Coronary artery (tissue), 2 donors: ENCODE data around the gene OTUB2.
A peak's percentile ranks its signal among the peaks of the same experiment; 100 is the strongest.

Experiments
- DNase-seq: peaks from one replicate; pipeline ENCODE4 v3.0.0-alpha.2; 2017; ENCODE audit warnings: low spot score
- H3K27ac ChIP-seq, 2 donors: fragments of 200-600 bp; sonication (generic); one replicate each; pipeline ENCODE4 v1.5.1; 2016 to 2019
- H3K4me3 ChIP-seq: fragments of 200-600 bp; sonication (generic); 2 replicates; pipeline ENCODE4 v1.5.1; 2016; ENCODE audit warnings: mild to moderate bottlenecking, moderate library complexity
- TF ChIP-seq, protein P1 (sequence below): fragments of 200-600 bp; sonication (generic); IDR thresholded peaks from one replicate; pipeline ENCODE4 v1.5.1; 2019; ENCODE audit warnings: antibody characterized with exemption

Gene OTUB2

DNA sequence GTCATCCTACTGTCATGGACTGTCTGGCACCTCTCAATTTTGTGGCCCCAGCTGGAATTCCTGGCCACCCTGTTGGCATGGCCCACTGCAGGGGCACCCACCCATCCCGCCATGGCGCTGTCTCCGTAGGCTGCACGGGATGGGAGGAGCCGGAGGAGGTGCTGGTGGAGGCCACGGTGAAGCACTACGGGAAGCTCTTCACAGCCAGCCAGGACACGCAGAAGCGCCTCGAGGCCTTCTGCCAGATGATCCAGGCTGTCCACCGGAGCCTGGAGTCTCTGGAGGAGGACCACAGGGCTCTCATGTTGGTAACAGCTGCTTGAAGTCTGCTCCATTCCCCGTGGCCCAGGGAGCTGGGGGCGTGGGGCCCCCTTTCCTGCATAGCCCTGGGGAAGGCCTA lies 25.1 kb upstream of the OTUB2 start:
- DNase-seq: no peak
- Histone ChIP-seq H3K4me3 (no peak overlapping the region), H3K27ac (no peak overlapping the region)
- TF ChIP-seq, protein P1, sequence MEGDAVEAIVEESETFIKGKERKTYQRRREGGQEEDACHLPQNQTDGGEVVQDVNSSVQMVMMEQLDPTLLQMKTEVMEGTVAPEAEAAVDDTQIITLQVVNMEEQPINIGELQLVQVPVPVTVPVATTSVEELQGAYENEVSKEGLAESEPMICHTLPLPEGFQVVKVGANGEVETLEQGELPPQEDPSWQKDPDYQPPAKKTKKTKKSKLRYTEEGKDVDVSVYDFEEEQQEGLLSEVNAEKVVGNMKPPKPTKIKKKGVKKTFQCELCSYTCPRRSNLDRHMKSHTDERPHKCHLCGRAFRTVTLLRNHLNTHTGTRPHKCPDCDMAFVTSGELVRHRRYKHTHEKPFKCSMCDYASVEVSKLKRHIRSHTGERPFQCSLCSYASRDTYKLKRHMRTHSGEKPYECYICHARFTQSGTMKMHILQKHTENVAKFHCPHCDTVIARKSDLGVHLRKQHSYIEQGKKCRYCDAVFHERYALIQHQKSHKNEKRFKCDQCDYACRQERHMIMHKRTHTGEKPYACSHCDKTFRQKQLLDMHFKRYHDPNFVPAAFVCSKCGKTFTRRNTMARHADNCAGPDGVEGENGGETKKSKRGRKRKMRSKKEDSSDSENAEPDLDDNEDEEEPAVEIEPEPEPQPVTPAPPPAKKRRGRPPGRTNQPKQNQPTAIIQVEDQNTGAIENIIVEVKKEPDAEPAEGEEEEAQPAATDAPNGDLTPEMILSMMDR: no peak

DNA sequence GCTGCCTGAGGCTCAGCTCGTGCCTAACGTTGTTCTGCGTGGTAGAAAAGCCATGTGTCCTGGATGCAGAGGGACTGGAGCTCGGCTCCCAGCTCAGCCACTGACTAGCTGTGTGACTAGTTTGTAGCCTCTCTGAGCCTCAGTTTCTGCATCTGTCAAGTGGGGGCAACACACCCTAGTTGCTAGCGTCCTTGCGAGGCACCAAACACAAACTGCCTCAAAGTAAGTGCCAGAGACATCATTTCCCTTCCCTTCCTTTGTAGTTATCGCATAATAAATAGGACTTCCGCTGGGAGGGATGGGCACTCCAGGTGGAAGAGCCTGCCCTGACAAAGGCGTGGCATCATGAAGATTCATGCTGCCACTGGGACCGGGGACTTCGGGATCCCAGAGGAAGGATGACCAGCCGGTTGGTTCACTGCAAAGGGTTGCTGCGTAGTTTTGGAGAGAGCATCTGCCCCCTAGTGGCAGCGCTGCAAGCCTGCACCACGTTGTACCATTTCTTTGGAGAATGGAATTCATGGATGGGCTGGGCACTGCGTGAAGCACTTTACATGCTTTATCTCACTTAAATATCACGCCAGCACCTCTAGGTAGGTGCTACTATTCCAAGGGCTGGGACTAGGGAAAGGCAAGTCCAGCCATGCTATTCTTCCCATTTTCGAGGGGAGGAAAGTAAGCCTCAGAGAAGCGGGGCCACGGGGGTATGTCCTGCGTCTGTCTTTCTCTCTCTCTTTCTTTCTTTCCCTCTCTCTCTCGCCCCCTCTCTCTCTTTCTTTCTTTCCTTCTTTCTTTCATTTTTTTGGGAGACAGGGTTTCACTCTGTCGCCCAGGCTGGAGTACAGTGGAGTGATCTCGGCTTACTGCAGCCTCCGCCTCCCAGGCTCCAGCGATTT lies 24.4 kb upstream of the OTUB2 start:
- DNase-seq: no peak
- H3K4me3 ChIP-seq: peak overlapping the region; percentile 26
- TF ChIP-seq, protein P1: peak; percentile 91
- H3K27ac ChIP-seq: no peak overlapping the region

DNA sequence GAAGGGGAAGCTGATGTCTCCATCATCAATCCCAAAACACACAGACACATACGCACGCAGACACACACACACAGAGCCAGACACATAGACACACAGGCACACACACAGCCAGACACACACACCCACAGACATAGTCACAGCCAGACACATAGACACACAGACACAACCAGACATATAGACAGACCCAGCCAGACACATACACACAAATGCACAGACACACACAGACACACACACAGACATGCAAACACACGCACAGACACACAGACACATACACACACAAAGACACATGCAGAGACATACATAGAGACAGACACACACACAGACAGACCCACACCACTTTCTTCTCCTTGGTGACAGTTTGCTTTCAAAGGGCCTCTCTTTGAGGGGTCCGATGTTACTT lies 22.7 kb upstream of the OTUB2 start:
- DNase-seq: no peak
- TF ChIP-seq, protein P1: no peak

DNA sequence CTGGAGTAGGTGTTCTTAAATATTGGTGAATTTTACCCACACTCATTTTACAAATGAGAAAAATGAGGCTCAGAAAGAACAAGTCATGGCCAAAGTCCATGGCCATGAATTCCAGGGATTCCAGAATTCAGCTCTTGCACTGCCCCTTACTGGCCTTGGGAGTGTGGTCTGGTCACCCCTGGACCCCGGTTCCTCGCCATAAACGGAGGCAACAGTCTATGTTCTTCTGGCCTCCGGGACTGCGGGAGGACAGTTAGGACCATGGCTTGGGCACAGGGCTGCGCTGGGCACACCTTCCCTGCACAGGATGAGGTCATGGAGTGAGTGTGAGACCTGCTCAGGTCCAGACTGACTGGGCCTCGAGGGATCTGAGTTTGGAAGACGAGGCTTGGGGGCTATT lies 22.1 kb upstream of the OTUB2 start:
- TF ChIP-seq, protein P1: no peak
- Histone ChIP-seq H3K27ac (no peak overlapping the region), H3K4me3 (no peak overlapping the region)
- DNase-seq: no peak

More for the DNA sequence above, 22.7 kb upstream of the OTUB2 start:
- H3K27ac ChIP-seq: no peak overlapping the region
- no peak overlapping the region for H3K4me3 ChIP-seq

DNA sequence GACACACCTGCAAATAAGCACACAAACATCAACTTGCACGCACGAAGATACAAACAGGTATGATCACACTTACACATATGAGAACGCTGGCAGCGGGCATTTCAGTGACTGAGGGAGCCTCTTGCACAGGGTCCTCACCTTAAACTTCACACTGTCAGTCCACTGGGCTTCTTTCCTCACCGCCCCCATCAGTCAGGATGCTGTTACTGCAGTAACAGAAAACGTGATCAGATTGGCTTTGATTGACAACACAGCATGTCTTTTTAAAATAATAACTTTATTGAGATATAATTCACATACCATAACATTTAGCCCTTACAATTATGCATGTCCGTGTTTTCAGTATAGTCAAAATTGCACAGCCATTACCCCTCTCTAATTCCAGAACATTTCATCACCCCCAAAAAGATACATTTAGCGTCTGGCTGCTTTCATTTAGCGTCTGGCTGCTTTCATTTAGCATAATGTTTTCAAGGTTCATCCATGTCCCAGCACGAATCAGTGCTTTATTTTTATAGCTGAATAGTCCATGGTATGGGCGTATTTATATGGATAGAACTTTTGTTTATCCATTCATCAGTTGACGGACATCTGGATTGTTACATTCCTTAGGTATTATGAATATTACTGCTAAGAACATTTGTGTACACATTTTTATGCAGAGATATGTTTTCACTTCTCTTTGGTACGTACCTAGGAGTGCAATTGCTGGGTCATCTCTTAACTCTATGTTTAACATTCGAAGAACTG lies 20.6 kb upstream of the OTUB2 start:
- no peak for DNase-seq

DNA sequence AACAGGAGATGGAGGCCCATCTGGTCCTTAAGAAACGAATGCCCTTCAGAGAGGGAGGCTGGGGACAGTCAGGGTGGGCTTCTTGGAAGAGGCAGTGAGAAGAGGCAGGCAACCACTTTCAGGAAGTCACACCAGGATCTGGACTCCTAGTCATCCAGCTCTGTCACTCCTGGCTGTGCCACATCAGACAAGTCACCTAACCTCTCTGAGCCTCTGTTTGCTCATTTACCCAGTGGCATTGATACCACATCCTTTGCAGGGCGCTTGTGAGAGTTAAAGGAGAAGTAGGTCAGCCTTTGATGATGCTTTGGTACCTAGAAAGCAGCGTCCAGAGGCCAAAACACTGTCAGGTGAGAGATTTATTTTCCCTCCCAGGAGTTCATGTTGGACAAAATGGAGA lies 17.9 kb upstream of the OTUB2 start:
- no peak for DNase-seq
- no peak overlapping the region for H3K27ac ChIP-seq
- TF ChIP-seq, protein P1: no peak
- H3K4me3 ChIP-seq: no peak overlapping the region

More for the DNA sequence above, 20.6 kb upstream of the OTUB2 start:
- TF ChIP-seq, protein P1: no peak
- H3K4me3 ChIP-seq: no peak overlapping the region
- no peak overlapping the region for H3K27ac ChIP-seq
